GM23248 (cell line): ENCODE measurements around the gene SLC1A2.

Experiments used
- EZH2 ChIP-seq: fragments of 200-600 bp; sonication (generic); IDR thresholded peaks from 2 replicates; pipeline ENCODE4 v1.6.1; 2018; ENCODE audit warnings: antibody characterized with exemption, mild to moderate bottlenecking; ENCODE audit not compliant: insufficient read depth, poor library complexity, severe bottlenecking
- EZH2phosphoT487 ChIP-seq: fragments of 200-600 bp; sonication (generic); IDR thresholded peaks from 2 replicates; pipeline ENCODE4 v1.6.1; 2018; ENCODE audit warnings: antibody characterized with exemption, moderate library complexity, mild to moderate bottlenecking, low read depth; ENCODE audit not compliant: insufficient read depth

GRCh38 chr11:35425603-35426212 lies 6.3 kb upstream of the SLC1A2 start:
- TF ChIP-seq EZH2 = no peak
- TF ChIP-seq EZH2phosphoT487 = no peak
